Activated CD4-positive, alpha-beta T cell treated with anti-CD3 and anti-CD28 coated beads for 36 hours (primary cell): ENCODE data around the gene DDX20. TPM values are rescaled to one million over a fixed set of nuclear protein-coding genes. Genes with fewer than 3 reads are reported as not detected.
A peak's percentile ranks its signal among the peaks of the same experiment; 100 is the strongest.

ENCODE experiments used
- ATAC-seq: fragments of 200-7000 bp; cut with Tn5 transposase; one replicate; pipeline ENCODE4 v1.10.0; 2021; ENCODE audit warnings: mild to moderate bottlenecking, moderate library complexity
- CTCF ChIA-PET: fragments of 350-600 bp; sonication (Branson Sonifier 250); formaldehyde crosslinking; loops from one replicate; lab custom pipeline; 2021; ENCODE audit warnings: antibody characterized with exemption; lab: Charles Lee
- POLR2A ChIA-PET: fragments of 350-600 bp; sonication (Branson Sonifier 250); formaldehyde crosslinking; loops from one replicate; lab custom pipeline; 2021; ENCODE audit warnings: antibody characterized with exemption, inconsistent platforms; lab: Charles Lee
- DNase-seq: peaks from one replicate; pipeline ENCODE4 v3.0.0-alpha.2; 2020
- H3K27ac Mint-ChIP-seq: one replicate; pipeline ENCODE4 v1.8.0; 2021; ENCODE audit warnings: mixed read lengths
- H3K27me3 Mint-ChIP-seq: one replicate; pipeline ENCODE4 v1.8.0; 2021; ENCODE audit warnings: mixed read lengths
- H3K36me3 Mint-ChIP-seq: one replicate; pipeline ENCODE4 v1.8.0; 2021; ENCODE audit warnings: low read depth, mixed read lengths
- H3K4me1 Mint-ChIP-seq: one replicate; pipeline ENCODE4 v1.8.0; 2021; ENCODE audit warnings: mixed read lengths
- H3K4me3 Mint-ChIP-seq: one replicate; pipeline ENCODE4 v1.8.0; 2021; ENCODE audit warnings: mild to moderate bottlenecking, moderate library complexity, mixed read lengths
- H3K9me3 Mint-ChIP-seq: one replicate; pipeline ENCODE4 v1.8.0; 2021; ENCODE audit warnings: low read depth, mixed read lengths
- intact Hi-C, 2 experiments: fragments of 100-400 bp; cut with DNase I in 1 of 2; cut with micrococcal nuclease in 1 of 2; formaldehyde crosslinking; loops; one replicate each; pipeline versions ENCODE4 v1.14.2 to v1.15.1; 2022 to 2024; cut with DNase I, micrococcal nuclease
- total RNA-seq, 2 experiments: library from RNA; stranded (reverse); gene quantifications; one replicate each; pipeline ENCODE4 v1.2.3, GENCODE V29; 2021

Gene DDX20
- total RNA-seq, 2 experiments from 2014 or later: 13.5 to 13.6 TPM

GRCh38 chr1:111733183-111733991 is 22.3 kb upstream of the DDX20 start:
- intact Hi-C loops: no loop called here
- H3K27ac Mint-ChIP-seq: no peak overlapping the region
- POLR2A ChIA-PET: no interaction called here
- DNase-seq (no peak), ATAC-seq (peak; percentile 39)
- no peaks in the 10 kb centered on the region for H3K9me3 Mint-ChIP-seq
- peaks cover 7% of the 10 kb centered on the region for H3K4me1 Mint-ChIP-seq
- CTCF ChIA-PET: interaction anchor here (0.6 to 1.6 kb wide), 5 partner anchors 14 to 1744 kb away, joined by 3 to 5 read pairs (median 3); no protein-coding TSS in a partner anchor
- peaks cover 12% of the 10 kb centered on the region for H3K27me3 Mint-ChIP-seq
- H3K4me3 Mint-ChIP-seq: no peak overlapping the region
- no peaks in the 10 kb centered on the region for H3K36me3 Mint-ChIP-seq

GRCh38 chr1:111733992-111734341 is 21.7 kb upstream of the DDX20 start:
- Mint-ChIP-seq H3K27me3 (peaks cover 15% of the 10 kb centered on the region), H3K4me3 (no peak overlapping the region), H3K36me3 (no peaks in the 10 kb centered on the region), H3K27ac (no peak overlapping the region), H3K4me1 (peaks cover 10% of the 10 kb centered on the region), H3K9me3 (no peaks in the 10 kb centered on the region)
- no peak for DNase-seq
- CTCF ChIA-PET: interaction anchor here (0.6 to 1.3 kb wide), 3 partner anchors 13 to 1744 kb away, joined by 3 to 4 read pairs (median 3); no protein-coding TSS in a partner anchor
- ATAC-seq: no peak
- POLR2A ChIA-PET: no interaction called here
- intact Hi-C loops: no loop called here

GRCh38 chr1:111734426-111734825 is 21.3 kb upstream of the DDX20 start:
- H3K36me3 Mint-ChIP-seq: no peaks in the 10 kb centered on the region
- DNase-seq: no peak
- POLR2A ChIA-PET: no interaction called here

GRCh38 chr1:111734856-111735255 is 20.8 kb upstream of the DDX20 start:
- H3K27me3 Mint-ChIP-seq: peaks cover 16% of the 10 kb centered on the region
- ChIA-PET POLR2A (no interaction called here), CTCF (interaction anchor here (0.8 to 6.4 kb wide), 3 partner anchors 13 to 34 kb away, joined by 3 to 39 read pairs (median 17); no protein-coding TSS in a partner anchor)
- no peak overlapping the region for H3K27ac Mint-ChIP-seq
- H3K4me3 Mint-ChIP-seq: no peak overlapping the region
- H3K9me3 Mint-ChIP-seq: no peaks in the 10 kb centered on the region
- intact Hi-C loops: no loop called here
- ATAC-seq: no peak
- peaks cover 12% of the 10 kb centered on the region for H3K4me1 Mint-ChIP-seq
- no peak for DNase-seq
- no peaks in the 10 kb centered on the region for H3K36me3 Mint-ChIP-seq

More at GRCh38 chr1:111734426-111734825, 21.3 kb upstream of the DDX20 start:
- no peak overlapping the region for H3K4me3 Mint-ChIP-seq
- H3K27ac Mint-ChIP-seq: no peak overlapping the region
- CTCF ChIA-PET: interaction anchor here (0.7 to 6.4 kb wide), 4 partner anchors 13 to 35 kb away, joined by 3 to 39 read pairs (median 10); no protein-coding TSS in a partner anchor
- intact Hi-C loops: no loop called here
- H3K9me3 Mint-ChIP-seq: no peaks in the 10 kb centered on the region
- peaks cover 10% of the 10 kb centered on the region for H3K4me1 Mint-ChIP-seq
- no peak for ATAC-seq
- H3K27me3 Mint-ChIP-seq: peaks cover 15% of the 10 kb centered on the region

- Mint-ChIP-seq H3K4me3 (no peak overlapping the region), H3K27ac (no peak overlapping the region), H3K27me3 (peaks cover 18% of the 10 kb centered on the region), H3K4me1 (peaks cover 13% of the 10 kb centered on the region), H3K36me3 (no peaks in the 10 kb centered on the region), H3K9me3 (no peaks in the 10 kb centered on the region)
- DNase-seq (no peak), ATAC-seq (no peak)
- ChIA-PET CTCF (interaction anchor here (0.8 to 6.4 kb wide), 6 partner anchors 12 to 227 kb away, joined by 3 to 39 read pairs (median 5); no protein-coding TSS in a partner anchor), POLR2A (no interaction called here)
- intact Hi-C loops: no loop called here
These were observed 20.4 kb upstream of the DDX20 start for GRCh38 chr1:111735321-111735720.

GRCh38 chr1:111735858-111736544 is 19.7 kb upstream of the DDX20 start:
- intact Hi-C loops: no loop called here
- Mint-ChIP-seq H3K4me3 (no peak overlapping the region), H3K9me3 (no peaks in the 10 kb centered on the region), H3K27ac (no peak overlapping the region), H3K36me3 (no peaks in the 10 kb centered on the region), H3K27me3 (peaks cover 23% of the 10 kb centered on the region), H3K4me1 (peaks cover 15% of the 10 kb centered on the region)
- DNase-seq (no peak), ATAC-seq (no peak)
- POLR2A ChIA-PET: interaction anchor here (0.8 kb wide), 1 partner anchor 132 kb away, joined by 3 read pairs; no protein-coding TSS in a partner anchor
- CTCF ChIA-PET: interaction anchor here (0.8 to 6.4 kb wide), 9 partner anchors 8 to 298 kb away, joined by 3 to 39 read pairs (median 5); no protein-coding TSS in a partner anchor

- Mint-ChIP-seq H3K27me3 (peaks cover 29% of the 10 kb centered on the region), H3K4me3 (no peak overlapping the region)
These were observed 19.0 kb upstream of the DDX20 start for GRCh38 chr1:111736548-111737215.

GRCh38 chr1:111737216-111738132 is 18.2 kb upstream of the DDX20 start:
- ChIA-PET POLR2A (interaction anchor here (0.6 to 1.1 kb wide), 3 partner anchors 17 to 681 kb away, joined by 3 read pairs; no protein-coding TSS in a partner anchor), CTCF (interaction anchor here (0.6 to 6.4 kb wide), 11 partner anchors 8 to 300 kb away, joined by 3 to 39 read pairs (median 4); no protein-coding TSS in a partner anchor)
- ATAC-seq (no peak), DNase-seq (no peak)
- no peaks in the 10 kb centered on the region for H3K9me3 Mint-ChIP-seq
- H3K4me3 Mint-ChIP-seq: peak overlapping the region; percentile 80
- intact Hi-C loops: loop anchor here (2.0 kb wide), 2 partner anchors 17 to 229 kb away; partner anchors contain the start of gene DDX20 (in 1 of the 2)
- H3K36me3 Mint-ChIP-seq: no peaks in the 10 kb centered on the region
- H3K4me1 Mint-ChIP-seq: peaks cover 15% of the 10 kb centered on the region
- H3K27ac Mint-ChIP-seq: no peak overlapping the region
- peaks cover 29% of the 10 kb centered on the region for H3K27me3 Mint-ChIP-seq

More at GRCh38 chr1:111736548-111737215, 19.0 kb upstream of the DDX20 start:
- ATAC-seq: no peak
- Mint-ChIP-seq H3K36me3 (no peaks in the 10 kb centered on the region), H3K27ac (no peak overlapping the region), H3K9me3 (no peaks in the 10 kb centered on the region), H3K4me1 (peaks cover 15% of the 10 kb centered on the region)
- POLR2A ChIA-PET: interaction anchor here (0.8 kb wide), 1 partner anchor 133 kb away, joined by 3 read pairs; no protein-coding TSS in a partner anchor
- intact Hi-C loops: no loop called here
- CTCF ChIA-PET: interaction anchor here (0.9 to 6.4 kb wide), 10 partner anchors 8 to 299 kb away, joined by 4 to 39 read pairs (median 5); no protein-coding TSS in a partner anchor
- no peak for DNase-seq

- intact Hi-C loops: loop anchor here (2.0 kb wide), 2 partner anchors 17 to 229 kb away; partner anchors contain the start of gene DDX20 (in 1 of the 2)
- POLR2A ChIA-PET: interaction anchor here (0.6 to 1.1 kb wide), 2 partner anchors 17 to 682 kb away, joined by 3 read pairs; no protein-coding TSS in a partner anchor
- H3K27ac Mint-ChIP-seq: no peak overlapping the region
These were observed 17.6 kb upstream of the DDX20 start for GRCh38 chr1:111738133-111738435.

More at GRCh38 chr1:111738133-111738435, 17.6 kb upstream of the DDX20 start:
- Mint-ChIP-seq H3K9me3 (no peaks in the 10 kb centered on the region), H3K27me3 (peaks cover 32% of the 10 kb centered on the region), H3K36me3 (no peaks in the 10 kb centered on the region), H3K4me1 (peaks cover 15% of the 10 kb centered on the region), H3K4me3 (peak overlapping the region; percentile 80)
- DNase-seq: no peak
- no peak for ATAC-seq
- CTCF ChIA-PET: interaction anchor here (0.6 to 6.4 kb wide), 8 partner anchors 9 to 388 kb away, joined by 3 to 39 read pairs (median 4); no protein-coding TSS in a partner anchor
